ENCODE data around the gene FOXP4.

GRCh38 chr6:41559655-41560427, 13.7 kb downstream of the FOXP4 start:
- TF ChIP-seq POLR2A (IDR thresholded peaks at IDR 0.05; ENCODE audit: low read length) (no peak), GATA1 (IDR thresholded peaks at IDR 0.05; ENCODE audit: low read depth, low read length) (no peak)
